ENCODE results near the gene UROS. TPM values are rescaled to one million over a fixed set of nuclear protein-coding genes. Genes with fewer than 3 reads are reported as not detected.

UROS gene
- total RNA-seq, 3 donors from 2014 or later: 23.9 to 30.9 (median 27.5) TPM

- no peaks in the 10 kb centered on the region for H3K9me3 ChIP-seq
- H3K4me3 ChIP-seq: no peak overlapping the region
- H3K4me1 ChIP-seq (ENCODE audit: low read depth): no peaks in the 10 kb centered on the region
- no peak for ATAC-seq
- no peak for TF ChIP-seq CTCF (IDR thresholded peaks at IDR 0.05)
- H3K36me3 ChIP-seq (ENCODE audit: low read depth): no peaks in the 10 kb centered on the region
- DNase-seq: no peak
- intact Hi-C loops (cut with DNase I, micrococcal nuclease): no loop called here
Observed at GRCh38 chr10:125808047-125808446, 15.0 kb downstream of the UROS start.

- ATAC-seq (no peak), DNase-seq (no peak)
- H3K4me1 ChIP-seq (ENCODE audit: low read depth): no peaks in the 10 kb centered on the region
- no peak for TF ChIP-seq CTCF (IDR thresholded peaks at IDR 0.05)
- intact Hi-C loops (cut with DNase I, micrococcal nuclease): no loop called here
- H3K36me3 ChIP-seq (ENCODE audit: low read depth): no peaks in the 10 kb centered on the region
- H3K4me3 ChIP-seq: no peak overlapping the region
- no peaks in the 10 kb centered on the region for H3K9me3 ChIP-seq
Observed at GRCh38 chr10:125802739-125803138, 20.3 kb downstream of the UROS start.

- no peak for DNase-seq
- H3K36me3 ChIP-seq (ENCODE audit: low read depth): no peaks in the 10 kb centered on the region
Observed at GRCh38 chr10:125802131-125802530, 20.9 kb downstream of the UROS start.

GRCh38 chr10:125801574-125801973, 21.5 kb downstream of the UROS start:
- intact Hi-C loops (cut with DNase I, micrococcal nuclease): no loop called here
- ATAC-seq (no peak), DNase-seq (no peak)
- TF ChIP-seq CTCF (IDR thresholded peaks at IDR 0.05): no peak
- Histone ChIP-seq H3K4me1 (ENCODE audit: low read depth) (no peaks in the 10 kb centered on the region), H3K4me3 (no peak overlapping the region), H3K9me3 (no peaks in the 10 kb centered on the region), H3K36me3 (ENCODE audit: low read depth) (no peaks in the 10 kb centered on the region)

More at GRCh38 chr10:125802131-125802530, 20.9 kb downstream of the UROS start:
- Histone ChIP-seq H3K4me1 (ENCODE audit: low read depth) (no peaks in the 10 kb centered on the region), H3K9me3 (no peaks in the 10 kb centered on the region), H3K4me3 (no peak overlapping the region)
- no peak for ATAC-seq
- TF ChIP-seq CTCF (IDR thresholded peaks at IDR 0.05): no peak
- intact Hi-C loops (cut with DNase I, micrococcal nuclease): no loop called here

- no peak overlapping the region for H3K4me3 ChIP-seq
- intact Hi-C loops (cut with DNase I, micrococcal nuclease): no loop called here
- DNase-seq (no peak), ATAC-seq (no peak)
- no peak for TF ChIP-seq CTCF (IDR thresholded peaks at IDR 0.05)
- H3K36me3 ChIP-seq (ENCODE audit: low read depth): no peaks in the 10 kb centered on the region
- H3K4me1 ChIP-seq (ENCODE audit: low read depth): no peaks in the 10 kb centered on the region
- H3K9me3 ChIP-seq: no peaks in the 10 kb centered on the region
Observed at GRCh38 chr10:125799451-125800182, 23.4 kb downstream of the UROS start.

Data from mucosa of descending colon (tissue), 3 donors.